Central memory CD8-positive, alpha-beta T cell (primary cell): Measurements from ENCODE around the gene BTBD6.

Experiments
- ATAC-seq: fragments of 150-1000 bp; cut with Tn5 transposase; replicated peaks from 2 replicates; pipeline ENCODE4 v1.10.0; 2022; ENCODE audit warnings: mild to moderate bottlenecking, moderate FRiP score, moderate number of reproducible peaks; ENCODE audit not compliant: poor library complexity, severe bottlenecking; ENCODE audit errors: extremely low read depth
- DNase-seq, 2 donors: peaks; one replicate each; pipeline ENCODE4 v3.0.0; 2021; ENCODE audit warnings: low spot score in 2 of 2
- H3K27ac Mint-ChIP-seq: one replicate; pipeline ENCODE4 v1.8.0; 2022; ENCODE audit warnings: low read depth, mild to moderate bottlenecking, moderate library complexity, mixed read lengths
- H3K27me3 Mint-ChIP-seq: one replicate; pipeline ENCODE4 v1.8.0; 2022; ENCODE audit warnings: mixed read lengths
- H3K36me3 Mint-ChIP-seq: one replicate; pipeline ENCODE4 v1.8.0; 2022; ENCODE audit warnings: mild to moderate bottlenecking, moderate library complexity, mixed read lengths; ENCODE audit not compliant: insufficient read depth
- H3K4me1 Mint-ChIP-seq: one replicate; pipeline ENCODE4 v1.8.0; 2022; ENCODE audit warnings: mixed read lengths
- H3K4me3 Mint-ChIP-seq: one replicate; pipeline ENCODE4 v1.8.0; 2022; ENCODE audit warnings: mild to moderate bottlenecking, moderate library complexity, mixed read lengths
- H3K9me3 Mint-ChIP-seq: one replicate; pipeline ENCODE4 v1.8.0; 2022; ENCODE audit warnings: mixed read lengths

The BTBD6 gene

DNA sequence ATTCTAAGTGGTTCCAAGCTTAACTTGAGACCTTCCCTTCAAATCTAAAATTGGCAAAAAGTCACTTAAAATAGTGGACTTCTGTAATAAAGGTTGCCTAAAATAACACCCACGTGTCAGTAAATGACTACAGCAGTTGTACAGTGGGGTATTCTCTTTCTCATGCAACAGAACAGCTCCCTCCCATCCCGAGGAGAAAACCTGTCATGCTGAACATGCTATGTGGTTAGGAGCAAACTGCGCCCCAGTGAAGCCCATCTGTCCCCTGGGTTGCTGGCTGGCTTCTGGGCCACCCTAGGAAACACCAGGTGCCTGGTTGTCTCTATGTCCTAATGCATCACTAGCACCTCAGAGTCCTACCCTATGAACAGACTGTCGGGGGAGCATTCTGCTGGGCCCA is 2.7 kb downstream of the BTBD6 start:
- H3K27me3 Mint-ChIP-seq, result no peaks in the 10 kb centered on the region
- no peak overlapping the region for H3K27ac Mint-ChIP-seq
- H3K4me1 Mint-ChIP-seq, result peaks cover 31% of the 10 kb centered on the region
- ATAC-seq, result no peak
- H3K9me3 Mint-ChIP-seq, result no peaks in the 10 kb centered on the region
- peaks cover 20% of the 10 kb centered on the region for H3K36me3 Mint-ChIP-seq
- peak overlapping the region; percentile 73 for H3K4me3 Mint-ChIP-seq
- DNase-seq, result no peak

DNA sequence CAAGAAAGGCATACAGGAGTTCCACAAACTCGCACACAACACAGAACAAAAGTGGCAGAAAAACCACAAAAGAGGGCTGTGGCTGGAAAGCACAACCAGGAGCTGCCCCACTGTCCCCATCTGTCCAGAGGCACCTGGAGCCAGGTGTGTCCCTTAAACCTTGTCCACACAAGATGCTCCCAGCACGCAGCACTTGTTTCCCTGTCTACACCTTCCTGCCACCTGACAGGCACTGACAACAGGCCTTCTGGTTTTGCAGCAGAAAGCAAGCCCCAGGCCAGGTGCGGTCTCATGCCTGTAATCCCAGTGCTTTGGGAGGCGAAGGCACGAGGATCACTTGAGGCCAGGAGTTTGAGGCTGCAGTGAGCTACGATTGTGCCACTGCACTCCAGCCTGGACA is 3.6 kb downstream of the BTBD6 start:
- no peaks in the 10 kb centered on the region for H3K27me3 Mint-ChIP-seq
- peaks cover 28% of the 10 kb centered on the region for H3K4me1 Mint-ChIP-seq
- H3K4me3 Mint-ChIP-seq, result no peak overlapping the region
- no peaks in the 10 kb centered on the region for H3K9me3 Mint-ChIP-seq
- no peak for DNase-seq
- peaks cover 20% of the 10 kb centered on the region for H3K36me3 Mint-ChIP-seq
- H3K27ac Mint-ChIP-seq, result no peak overlapping the region
- no peak for ATAC-seq

DNA sequence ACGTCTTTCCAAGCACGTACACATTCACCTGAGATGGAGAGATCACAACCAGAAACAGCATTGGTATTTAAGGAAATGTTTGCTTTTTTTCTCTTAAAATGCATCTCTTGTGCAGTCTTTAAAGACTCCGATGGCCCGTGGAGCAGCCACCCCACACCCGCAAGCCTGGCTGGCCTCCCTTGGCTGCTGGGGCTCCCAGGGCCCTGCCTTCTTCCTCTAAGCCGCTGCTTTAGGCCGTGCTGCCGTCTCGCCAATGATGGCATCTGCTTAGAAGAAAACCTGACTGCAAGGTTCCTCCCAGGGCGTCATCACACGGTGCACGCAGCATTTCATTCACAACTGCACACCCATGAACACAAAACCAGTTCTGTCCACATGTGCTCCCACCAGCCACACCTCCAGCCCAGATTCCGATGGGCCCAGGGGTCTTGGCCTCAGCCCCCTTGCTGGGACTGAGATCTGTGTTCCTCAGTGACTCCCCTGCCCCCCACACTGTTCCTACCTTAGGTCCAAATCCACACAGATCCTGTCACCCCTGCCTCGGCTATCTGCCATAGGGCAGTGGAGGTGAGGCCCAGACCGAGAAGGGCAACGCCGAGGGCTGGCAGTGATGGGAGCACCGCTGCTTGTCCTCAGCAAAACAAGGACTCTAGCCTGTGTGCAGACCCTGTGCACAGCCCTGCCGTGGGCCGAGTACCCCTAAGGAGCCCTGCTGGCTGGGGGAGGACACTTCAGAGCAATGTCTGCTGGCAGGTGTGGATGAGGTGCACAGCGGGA is 4.4 kb downstream of the BTBD6 start:
- Mint-ChIP-seq H3K27me3 (no peaks in the 10 kb centered on the region), H3K4me3 (no peak overlapping the region), H3K27ac (peak overlapping the region; percentile 57), H3K4me1 (peaks cover 20% of the 10 kb centered on the region), H3K36me3 (peaks cover 22% of the 10 kb centered on the region), H3K9me3 (no peaks in the 10 kb centered on the region)
- ATAC-seq, result no peak
- no peak for DNase-seq

DNA sequence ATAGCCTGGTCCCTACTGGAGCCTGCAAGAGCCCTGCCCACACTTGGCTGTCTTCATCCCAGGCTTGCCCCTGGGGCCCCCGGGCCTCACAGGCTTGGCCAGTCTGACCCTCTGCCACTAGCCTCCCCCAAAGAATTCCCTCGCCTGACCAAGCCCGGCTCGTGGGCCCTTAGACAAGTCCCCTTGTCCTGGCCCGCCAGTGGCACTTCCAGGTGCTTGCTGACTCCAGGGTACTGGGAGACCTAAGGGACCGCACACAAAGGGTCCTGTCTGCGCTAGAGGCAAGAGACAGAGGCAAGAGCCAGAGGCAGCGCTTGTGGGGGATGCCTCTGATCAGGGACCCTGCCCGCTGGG is 5.0 kb downstream of the BTBD6 start:
- no peak for ATAC-seq
- Mint-ChIP-seq H3K36me3 (peaks cover 21% of the 10 kb centered on the region), H3K4me3 (no peak overlapping the region), H3K27me3 (no peaks in the 10 kb centered on the region), H3K27ac (peak overlapping the region; percentile 57), H3K9me3 (no peaks in the 10 kb centered on the region), H3K4me1 (peaks cover 20% of the 10 kb centered on the region)
- DNase-seq, result no peak

DNA sequence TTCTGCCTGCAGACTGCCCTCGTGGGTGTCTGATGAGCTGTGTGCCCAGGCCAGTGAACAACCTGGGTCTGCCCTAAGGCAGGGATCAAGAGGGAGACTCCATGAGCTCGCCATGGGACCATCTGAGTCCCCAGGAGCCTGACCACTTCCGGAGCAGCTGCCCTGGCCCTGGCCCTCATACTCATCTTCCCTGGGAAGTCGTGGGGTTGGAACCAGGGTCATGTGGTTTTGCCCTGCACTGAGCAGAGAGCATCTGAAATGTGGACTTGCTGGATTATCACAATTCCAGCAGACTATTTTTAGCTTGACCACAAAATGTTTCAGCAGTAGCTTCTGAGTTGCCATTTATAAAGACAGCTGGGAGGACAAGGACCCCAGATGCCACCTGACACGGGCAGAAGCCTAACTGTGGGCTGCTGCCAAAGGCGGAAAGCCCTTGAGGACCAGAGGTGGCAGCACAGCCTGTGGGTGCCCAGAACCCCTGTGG is 6.7 kb downstream of the BTBD6 start:
- no peak for DNase-seq
- no peak for ATAC-seq

DNA sequence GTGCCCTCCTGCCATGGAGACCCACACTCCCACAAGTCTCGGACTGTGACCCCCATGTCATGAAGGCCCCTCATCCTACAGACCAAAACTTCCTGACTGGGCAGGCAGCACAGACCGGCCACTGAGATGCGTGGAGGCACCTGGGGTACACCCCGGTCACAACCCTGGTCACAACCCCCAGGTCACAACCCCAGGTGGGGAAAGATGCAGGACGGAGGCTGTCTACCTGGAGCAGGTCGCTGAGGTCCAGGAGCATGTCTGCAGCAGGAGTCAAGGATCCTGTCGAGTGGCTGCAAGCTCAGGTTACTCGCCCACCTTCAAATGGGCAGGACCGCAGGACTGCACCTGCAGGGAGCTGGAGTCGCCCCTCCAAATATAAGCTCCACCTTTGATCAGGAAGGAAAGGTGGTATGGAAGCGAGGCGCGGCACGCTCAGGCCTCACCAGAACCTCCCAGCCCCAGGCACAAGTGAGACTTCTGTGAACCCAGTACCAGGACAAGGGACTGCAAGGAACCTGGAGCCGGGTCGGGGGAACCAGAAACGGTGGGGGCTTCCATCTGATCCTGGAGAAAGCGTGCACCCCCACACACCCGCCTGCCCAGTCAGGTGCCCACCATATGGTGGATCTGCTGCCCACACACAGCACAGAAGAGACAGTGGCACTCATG is 8.1 kb downstream of the BTBD6 start:
- Mint-ChIP-seq H3K27ac (no peak overlapping the region), H3K36me3 (peaks cover 16% of the 10 kb centered on the region), H3K27me3 (no peaks in the 10 kb centered on the region), H3K4me1 (peaks cover 5% of the 10 kb centered on the region), H3K4me3 (no peak overlapping the region), H3K9me3 (no peaks in the 10 kb centered on the region)
- ATAC-seq (no peak), DNase-seq (no peak)

More for the DNA sequence above, 6.7 kb downstream of the BTBD6 start:
- Mint-ChIP-seq H3K27me3 (no peaks in the 10 kb centered on the region), H3K36me3 (peaks cover 16% of the 10 kb centered on the region), H3K4me3 (no peak overlapping the region), H3K27ac (no peak overlapping the region), H3K4me1 (peaks cover 11% of the 10 kb centered on the region), H3K9me3 (no peaks in the 10 kb centered on the region)

DNA sequence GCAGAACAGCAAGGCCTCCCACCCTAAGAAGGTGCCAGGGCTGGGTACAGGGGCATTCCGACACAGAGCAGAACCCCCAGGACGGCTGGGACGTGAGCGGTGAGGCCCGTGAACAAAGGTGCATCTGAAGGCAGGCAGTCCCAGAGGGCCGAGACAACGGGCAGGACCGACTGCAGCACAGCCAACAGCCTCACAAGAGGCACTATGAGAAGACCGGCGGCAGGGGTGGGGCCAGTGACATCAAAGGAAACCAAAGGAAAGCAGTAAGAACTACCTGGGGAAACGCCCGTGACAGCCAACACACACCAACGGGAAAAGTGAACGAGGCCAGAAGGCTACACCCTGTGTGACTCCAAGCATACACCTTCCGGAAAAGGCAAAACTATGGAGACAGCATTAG is 9.1 kb downstream of the BTBD6 start:
- H3K27me3 Mint-ChIP-seq, result no peaks in the 10 kb centered on the region
- H3K4me3 Mint-ChIP-seq, result no peak overlapping the region
- H3K36me3 Mint-ChIP-seq, result peaks cover 14% of the 10 kb centered on the region
- DNase-seq (no peak), ATAC-seq (no peak)
- H3K9me3 Mint-ChIP-seq, result no peaks in the 10 kb centered on the region
- no peak overlapping the region for H3K27ac Mint-ChIP-seq
- peaks cover 5% of the 10 kb centered on the region for H3K4me1 Mint-ChIP-seq

DNA sequence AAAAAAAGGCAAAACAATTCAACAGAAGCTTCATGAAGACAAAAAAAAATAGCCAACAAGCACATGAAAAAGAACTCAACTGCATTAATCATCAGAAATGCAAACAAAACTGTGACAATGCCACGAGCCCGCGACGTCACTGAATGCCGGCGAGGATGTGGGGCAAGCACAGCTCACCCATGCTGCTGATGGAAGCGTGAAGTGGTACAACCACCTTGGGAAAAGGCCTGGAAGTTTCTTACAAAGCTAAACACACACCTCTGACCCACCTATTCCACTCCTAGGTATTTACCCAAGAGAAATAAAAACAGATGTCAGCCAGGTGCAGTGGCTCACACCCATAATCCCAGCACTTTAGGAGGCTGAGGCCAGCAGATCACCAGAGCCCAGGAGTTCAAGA is 10.5 kb downstream of the BTBD6 start:
- H3K36me3 Mint-ChIP-seq, result peaks cover 11% of the 10 kb centered on the region
- H3K27me3 Mint-ChIP-seq, result no peaks in the 10 kb centered on the region
- H3K9me3 Mint-ChIP-seq, result no peaks in the 10 kb centered on the region
- H3K4me1 Mint-ChIP-seq, result peaks cover under 1% of the 10 kb centered on the region
- no peak overlapping the region for H3K4me3 Mint-ChIP-seq
- H3K27ac Mint-ChIP-seq, result no peak overlapping the region
- DNase-seq, result no peak
- no peak for ATAC-seq

DNA sequence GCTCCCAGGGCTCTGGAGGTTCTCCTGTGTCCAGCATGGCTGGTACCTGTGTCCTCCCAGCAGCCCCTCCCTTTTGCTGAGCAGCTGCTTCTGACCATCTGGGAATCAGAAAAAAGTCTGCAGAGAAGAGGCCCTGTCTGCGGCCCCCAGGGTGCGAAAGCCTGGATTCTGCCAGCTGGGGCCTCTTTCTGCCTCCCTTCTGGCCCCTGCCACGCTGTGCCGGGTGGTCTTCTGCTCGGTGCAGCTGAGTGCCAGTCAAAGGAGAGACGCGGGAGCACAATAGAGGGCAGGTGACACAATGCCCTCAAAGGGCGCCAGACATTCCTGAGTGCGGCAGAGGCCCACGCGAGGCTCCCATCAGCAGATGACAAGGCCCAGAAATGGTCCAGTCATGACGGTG is 12.6 kb downstream of the BTBD6 start:
- H3K4me1 Mint-ChIP-seq, result no peaks in the 10 kb centered on the region
- ATAC-seq (no peak), DNase-seq (no peak)
- H3K27ac Mint-ChIP-seq, result no peak overlapping the region
- no peaks in the 10 kb centered on the region for H3K27me3 Mint-ChIP-seq
- peaks cover 10% of the 10 kb centered on the region for H3K36me3 Mint-ChIP-seq
- no peak overlapping the region for H3K4me3 Mint-ChIP-seq
- H3K9me3 Mint-ChIP-seq, result no peaks in the 10 kb centered on the region

DNA sequence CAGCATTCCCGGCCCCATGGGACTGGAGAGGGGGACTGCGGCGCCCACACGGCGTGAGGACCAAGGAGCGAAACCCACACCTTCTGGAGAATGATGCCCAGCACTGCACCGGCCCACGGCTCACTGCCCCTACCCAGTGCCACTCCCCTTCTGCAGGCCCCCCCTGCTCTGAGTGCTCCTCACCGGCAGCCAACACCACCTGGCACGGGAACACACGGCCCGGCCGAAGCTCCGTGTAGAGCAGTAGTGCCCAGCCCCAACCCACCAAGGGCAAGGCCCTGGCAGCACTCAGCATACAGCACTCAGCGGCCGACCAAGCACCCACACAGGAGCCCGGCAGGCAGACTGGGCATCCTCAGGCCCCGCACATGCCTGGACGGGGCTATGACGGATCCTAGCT is 13.4 kb downstream of the BTBD6 start:
- H3K27ac Mint-ChIP-seq, result no peak overlapping the region
- DNase-seq, result no peak
- peaks cover 13% of the 10 kb centered on the region for H3K36me3 Mint-ChIP-seq
- no peaks in the 10 kb centered on the region for H3K27me3 Mint-ChIP-seq
- no peaks in the 10 kb centered on the region for H3K4me1 Mint-ChIP-seq
- no peaks in the 10 kb centered on the region for H3K9me3 Mint-ChIP-seq
- no peak overlapping the region for H3K4me3 Mint-ChIP-seq
- no peak for ATAC-seq

DNA sequence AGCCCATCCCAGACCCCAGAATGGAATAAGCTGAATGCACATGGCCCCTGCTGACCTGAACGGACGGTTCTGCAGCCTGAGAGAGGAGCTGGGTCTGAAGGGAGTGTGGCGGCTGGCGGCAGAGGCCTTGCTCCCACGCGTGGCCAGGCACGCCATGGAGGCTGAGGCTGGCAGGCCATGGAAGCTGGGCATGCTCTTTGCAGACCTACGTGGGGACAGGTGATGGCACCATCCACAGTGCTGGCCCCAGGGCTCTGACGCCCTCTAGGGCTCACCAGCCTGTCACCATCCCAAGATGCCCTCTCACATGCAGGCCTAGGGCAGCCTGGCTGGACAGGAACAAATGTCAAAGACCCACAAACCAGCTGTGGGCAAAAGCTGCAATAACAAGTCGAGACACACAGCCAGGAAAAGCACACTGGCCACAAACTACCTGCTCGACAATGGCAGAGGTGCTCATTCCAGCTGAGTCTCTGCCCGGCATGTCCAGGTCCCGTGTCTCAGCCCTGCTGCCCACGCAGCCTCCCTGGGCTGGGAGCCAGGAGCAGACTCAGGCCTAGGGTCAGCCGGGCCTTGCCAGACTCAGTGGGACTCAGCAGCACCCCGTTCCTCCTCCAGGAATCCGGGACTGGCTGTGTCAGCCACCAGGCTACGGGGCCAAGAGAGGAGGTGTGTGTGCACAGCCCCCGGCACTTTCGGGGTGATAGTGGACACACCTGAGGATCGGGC is 19.7 kb downstream of the BTBD6 start:
- DNase-seq, result no peak
- no peak for ATAC-seq
- H3K9me3 Mint-ChIP-seq, result no peaks in the 10 kb centered on the region
- peaks cover 13% of the 10 kb centered on the region for H3K36me3 Mint-ChIP-seq
- peak overlapping the region; percentile 61 for H3K27ac Mint-ChIP-seq
- peaks cover 7% of the 10 kb centered on the region for H3K4me1 Mint-ChIP-seq
- no peak overlapping the region for H3K4me3 Mint-ChIP-seq
- no peaks in the 10 kb centered on the region for H3K27me3 Mint-ChIP-seq

DNA sequence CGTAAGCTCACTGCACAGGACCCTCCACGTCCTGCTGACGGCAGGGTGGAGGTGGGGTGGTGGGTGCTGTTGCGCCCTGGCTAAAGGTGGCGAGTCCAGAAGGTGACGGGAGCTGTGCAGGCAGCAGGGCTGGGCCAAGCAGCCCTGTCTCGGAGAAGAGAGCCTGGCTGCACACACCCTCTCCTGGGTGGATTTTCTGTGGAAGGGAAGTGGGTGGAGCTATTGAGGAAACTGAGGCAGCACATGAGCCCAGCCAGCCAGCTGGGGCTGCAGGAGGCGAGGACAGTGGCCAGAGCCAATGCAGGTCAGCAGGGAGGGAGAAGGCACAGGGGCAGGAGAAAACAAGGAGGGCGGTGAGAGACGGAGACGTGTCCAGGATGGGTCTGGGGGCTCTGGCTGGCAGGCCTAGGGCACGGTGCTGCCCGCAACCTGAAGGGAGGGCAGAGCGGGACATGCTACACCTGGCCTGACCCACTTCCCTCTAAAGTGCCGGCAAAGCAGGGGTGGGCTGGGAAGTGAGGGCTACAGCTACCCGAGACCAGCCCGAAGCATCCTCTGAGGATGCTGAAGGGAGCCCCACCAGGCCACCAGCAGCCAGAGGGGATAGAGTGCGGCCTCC is 20.5 kb downstream of the BTBD6 start:
- DNase-seq (no peak), ATAC-seq (no peak)
- peaks cover 12% of the 10 kb centered on the region for H3K36me3 Mint-ChIP-seq
- H3K27ac Mint-ChIP-seq, result peak overlapping the region; percentile 61
- H3K9me3 Mint-ChIP-seq, result no peaks in the 10 kb centered on the region
- no peak overlapping the region for H3K4me3 Mint-ChIP-seq
- H3K27me3 Mint-ChIP-seq, result no peaks in the 10 kb centered on the region
- H3K4me1 Mint-ChIP-seq, result peaks cover 9% of the 10 kb centered on the region
